DND-41 (cell line): ENCODE data around the gene AMPD3.
"Not testable (repeated sequence)": the region's sequence is repeated elsewhere in the genome, so short reads cannot be mapped to it uniquely, and the experiment has no call there.

Experiments used
- ATAC-seq: fragments of 200-7000 bp; cut with Tn5 transposase; 3 replicates; pipeline ENCODE4 v1.9.1; 2021; ENCODE audit warnings: low read depth; ENCODE audit not compliant: insufficient read depth
- DNase-seq: peaks from one replicate; pipeline ENCODE4 v3.0.0-alpha.2; 2020
- H2AFZ ChIP-seq: 2 replicates; pipeline ENCODE4 v1.6.0; 2012; ENCODE audit warnings: low read depth, low read length
- H3K27ac ChIP-seq: 2 replicates; pipeline ENCODE4 v1.5.1; 2012; ENCODE audit warnings: low read length, inconsistent platforms
- H3K27me3 ChIP-seq: fragments of 200-600 bp; sonication (generic); 2 replicates; pipeline ENCODE4 v1.6.0; 2012; ENCODE audit warnings: low read length, mild to moderate bottlenecking, inconsistent platforms; ENCODE audit not compliant: insufficient read depth, poor library complexity
- H3K36me3 ChIP-seq: 2 replicates; pipeline ENCODE4 v1.5.1; 2012; ENCODE audit warnings: low read length, inconsistent platforms; ENCODE audit not compliant: insufficient read depth
- H3K4me1 ChIP-seq: 2 replicates; pipeline ENCODE4 v1.5.1; 2012; ENCODE audit warnings: mild to moderate bottlenecking, low read length; ENCODE audit not compliant: insufficient read depth
- H3K4me2 ChIP-seq: 2 replicates; pipeline ENCODE4 v1.6.0; 2012; ENCODE audit warnings: mild to moderate bottlenecking, moderate library complexity, low read length, inconsistent platforms; ENCODE audit not compliant: insufficient read depth
- H3K4me3 ChIP-seq, 2 experiments: fragments of 200-600 bp in 1 of 2; shearing (Covaris generic) in 1 of 2; 2 replicates each; pipeline ENCODE4 v1.5.1; 2012 to 2016; ENCODE audit warnings: inconsistent platforms in 2 of 2, low read length in 2 of 2, mild to moderate bottlenecking in 2 of 2, low read depth in 1 of 2, moderate library complexity in 1 of 2
- H3K79me2 ChIP-seq: 2 replicates; pipeline ENCODE4 v1.6.0; 2012; ENCODE audit warnings: low read length, inconsistent platforms; ENCODE audit not compliant: insufficient read depth
- H3K9ac ChIP-seq: 2 replicates; pipeline ENCODE4 v1.6.0; 2012; ENCODE audit warnings: low read depth, mild to moderate bottlenecking, inconsistent platforms, low read length, moderate library complexity
- H3K9me3 ChIP-seq: 2 replicates; pipeline ENCODE4 v1.5.1; 2012; ENCODE audit warnings: low read length, moderate library complexity, mild to moderate bottlenecking, inconsistent platforms; ENCODE audit not compliant: insufficient read depth, severe bottlenecking
- H4K20me1 ChIP-seq: 2 replicates; pipeline ENCODE4 v1.6.0; 2012; ENCODE audit warnings: low read length; ENCODE audit not compliant: insufficient read depth
- EZH2 ChIP-seq: IDR thresholded peaks from 3 replicates; pipeline ENCODE4 v1.6.1; 2012; ENCODE audit warnings: borderline replicate concordance, low read depth, mild to moderate bottlenecking, moderate library complexity, low read length, inconsistent platforms; ENCODE audit not compliant: severe bottlenecking
- TF ChIP-seq, protein P1 (sequence below): IDR thresholded peaks from 2 replicates; pipeline ENCODE4 v1.5.1; 2012; ENCODE audit warnings: borderline replicate concordance, low read length, moderate library complexity, mild to moderate bottlenecking; ENCODE audit not compliant: poor library complexity, severe bottlenecking; ENCODE audit errors: extremely low read depth

The AMPD3 gene

DNA sequence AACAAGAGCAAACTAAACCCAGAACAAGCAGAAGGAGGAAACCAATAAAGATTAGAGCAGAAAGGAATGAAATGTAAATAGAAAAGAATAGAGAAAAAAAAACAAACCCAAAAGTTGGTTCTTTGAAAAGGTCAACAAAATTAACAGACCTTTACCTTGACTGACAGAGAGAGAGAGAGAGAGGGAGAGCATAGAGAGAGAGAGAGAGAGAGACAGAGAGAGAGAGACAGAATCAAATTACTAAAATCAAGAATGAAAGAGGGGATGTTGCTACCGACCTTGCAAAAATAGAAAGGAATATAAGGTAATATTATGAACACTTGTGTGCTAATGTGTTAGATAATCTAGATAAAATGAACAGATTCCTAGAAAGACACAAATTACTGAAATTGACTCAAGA is 22.6 kb upstream of the AMPD3 start:
- Histone ChIP-seq H3K4me1 (no peaks in the 10 kb centered on the region), H3K4me3 (no peak overlapping the region), H3K79me2 (no peaks in the 10 kb centered on the region), H3K27me3 (no peaks in the 10 kb centered on the region), H4K20me1 (no peaks in the 10 kb centered on the region), H3K4me2 (no peak overlapping the region), H3K36me3 (no peaks in the 10 kb centered on the region), H3K27ac (no peak overlapping the region), H3K9me3 (no peaks in the 10 kb centered on the region), H2AFZ (no peak overlapping the region), H3K9ac (no peak overlapping the region)
- TF ChIP-seq, protein P1, sequence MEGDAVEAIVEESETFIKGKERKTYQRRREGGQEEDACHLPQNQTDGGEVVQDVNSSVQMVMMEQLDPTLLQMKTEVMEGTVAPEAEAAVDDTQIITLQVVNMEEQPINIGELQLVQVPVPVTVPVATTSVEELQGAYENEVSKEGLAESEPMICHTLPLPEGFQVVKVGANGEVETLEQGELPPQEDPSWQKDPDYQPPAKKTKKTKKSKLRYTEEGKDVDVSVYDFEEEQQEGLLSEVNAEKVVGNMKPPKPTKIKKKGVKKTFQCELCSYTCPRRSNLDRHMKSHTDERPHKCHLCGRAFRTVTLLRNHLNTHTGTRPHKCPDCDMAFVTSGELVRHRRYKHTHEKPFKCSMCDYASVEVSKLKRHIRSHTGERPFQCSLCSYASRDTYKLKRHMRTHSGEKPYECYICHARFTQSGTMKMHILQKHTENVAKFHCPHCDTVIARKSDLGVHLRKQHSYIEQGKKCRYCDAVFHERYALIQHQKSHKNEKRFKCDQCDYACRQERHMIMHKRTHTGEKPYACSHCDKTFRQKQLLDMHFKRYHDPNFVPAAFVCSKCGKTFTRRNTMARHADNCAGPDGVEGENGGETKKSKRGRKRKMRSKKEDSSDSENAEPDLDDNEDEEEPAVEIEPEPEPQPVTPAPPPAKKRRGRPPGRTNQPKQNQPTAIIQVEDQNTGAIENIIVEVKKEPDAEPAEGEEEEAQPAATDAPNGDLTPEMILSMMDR, result no peak
- TF ChIP-seq EZH2, result no peak
- ATAC-seq (no peak), DNase-seq (no peak)

DNA sequence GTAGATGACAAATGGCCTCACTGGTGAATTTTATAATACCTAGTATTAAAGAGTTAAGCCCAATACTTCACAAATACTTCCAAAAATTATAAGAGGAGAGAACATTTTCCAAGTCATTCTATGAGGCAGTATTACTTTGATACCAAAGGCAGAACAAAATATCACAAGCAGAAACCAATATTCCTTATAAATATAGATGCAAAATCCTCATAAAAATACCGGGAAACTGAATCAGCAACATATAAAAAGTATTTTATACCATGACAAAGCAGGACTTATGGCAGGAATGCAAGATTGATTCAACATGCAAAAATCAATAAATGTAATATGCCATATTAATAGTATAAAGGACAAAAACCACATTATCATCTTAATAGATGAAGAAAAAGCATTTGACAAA is 22.1 kb upstream of the AMPD3 start:
- Histone ChIP-seq H4K20me1 (no peaks in the 10 kb centered on the region), H3K79me2 (no peaks in the 10 kb centered on the region), H3K4me1 (no peaks in the 10 kb centered on the region), H3K4me2 (no peak overlapping the region), H3K9me3 (no peaks in the 10 kb centered on the region), H3K27ac (no peak overlapping the region), H3K9ac (no peak overlapping the region), H2AFZ (no peak overlapping the region), H3K36me3 (no peaks in the 10 kb centered on the region), H3K27me3 (no peaks in the 10 kb centered on the region), H3K4me3 (no peak overlapping the region)
- no peak for TF ChIP-seq EZH2
- TF ChIP-seq, protein P1, result no peak
- ATAC-seq (no peak), DNase-seq (no peak)

DNA sequence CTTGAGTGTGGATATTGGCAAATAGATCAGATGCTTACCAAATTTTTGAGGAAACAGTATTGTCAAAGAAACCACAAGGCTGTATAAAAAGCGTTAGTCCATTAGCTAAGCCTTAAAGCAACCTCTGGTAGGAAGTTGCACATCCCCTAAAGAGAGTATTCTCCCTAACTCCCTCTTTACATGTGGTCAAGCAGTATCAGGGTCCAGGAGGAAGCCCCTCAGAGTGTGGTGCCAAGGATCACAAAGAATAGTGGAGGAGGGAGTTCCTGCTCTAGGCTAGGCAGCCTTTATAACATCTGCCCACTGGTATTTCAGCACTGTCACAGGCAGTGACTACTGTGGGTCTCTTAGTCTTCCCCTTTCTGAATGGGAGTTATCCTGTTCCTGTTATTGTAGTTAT is 18.8 kb upstream of the AMPD3 start:
- H3K9ac ChIP-seq, result no peak overlapping the region
- DNase-seq, result no peak
- no peaks in the 10 kb centered on the region for H4K20me1 ChIP-seq
- no peaks in the 10 kb centered on the region for H3K27me3 ChIP-seq
- H3K9me3 ChIP-seq, result no peaks in the 10 kb centered on the region
- no peaks in the 10 kb centered on the region for H3K36me3 ChIP-seq
- H3K4me1 ChIP-seq, result no peaks in the 10 kb centered on the region
- H2AFZ ChIP-seq, result no peak overlapping the region
- no peak for TF ChIP-seq EZH2
- TF ChIP-seq, protein P1, result no peak
- no peak overlapping the region for H3K4me3 ChIP-seq
- no peaks in the 10 kb centered on the region for H3K79me2 ChIP-seq
- ATAC-seq, result no peak
- no peak overlapping the region for H3K27ac ChIP-seq
- H3K4me2 ChIP-seq, result no peak overlapping the region

DNA sequence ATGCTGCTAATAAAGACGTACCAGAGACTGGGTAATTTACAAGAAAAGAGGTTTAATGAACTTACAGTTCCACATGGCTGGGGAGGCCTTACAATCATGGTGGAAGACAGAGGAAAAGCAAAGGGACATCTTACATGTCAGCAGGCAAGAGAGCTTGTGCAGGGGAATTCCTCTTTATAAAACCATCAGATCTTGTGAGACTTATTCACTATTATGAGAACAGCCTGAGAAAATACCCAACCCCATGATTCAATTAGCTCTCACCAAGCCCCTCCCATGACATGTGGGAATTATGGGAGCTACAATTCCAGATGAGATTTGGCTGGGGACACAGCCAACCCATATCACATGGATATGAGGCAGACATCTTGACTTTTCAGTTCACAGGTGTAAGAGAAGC is 18.4 kb upstream of the AMPD3 start:
- not testable (repeated sequence) for H4K20me1 ChIP-seq, H3K9me3 ChIP-seq, ATAC-seq, H3K79me2 ChIP-seq, DNase-seq, H3K4me3 ChIP-seq, H3K4me1 ChIP-seq, H3K36me3 ChIP-seq, H3K27me3 ChIP-seq, H3K9ac ChIP-seq, H3K4me2 ChIP-seq, H2AFZ ChIP-seq, H3K27ac ChIP-seq
